ENCODE data around the gene SRRM3.
A peak's percentile ranks its signal among the peaks of the same experiment; 100 is the strongest.
"Not testable (repeated sequence)": the region's sequence is repeated elsewhere in the genome, so short reads cannot be mapped to it uniquely, and the experiment has no call there.

SRRM3 gene

DNA sequence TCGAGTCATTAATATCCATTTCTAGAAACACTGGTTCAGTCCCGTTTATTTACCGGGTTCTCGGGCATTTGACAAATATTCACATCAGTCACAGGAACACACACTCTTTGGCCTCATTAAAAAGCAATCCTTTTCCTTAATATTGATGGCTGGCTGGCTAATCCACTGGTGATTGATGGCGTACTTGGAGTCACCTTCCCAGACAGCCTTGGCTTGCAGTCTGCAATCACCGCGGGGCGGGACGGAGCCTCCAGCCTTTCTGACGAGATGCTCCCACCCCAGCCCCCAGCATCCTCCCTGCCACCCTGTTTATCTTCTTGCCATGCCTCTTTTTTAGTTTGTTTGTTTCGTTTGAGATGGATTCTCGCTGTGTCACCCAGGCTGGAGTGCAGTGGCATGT is 36.6 kb downstream of the SRRM3 start:
- Histone ChIP-seq H3K4ac (ENCODE audit: low read length) (no peak overlapping the region), H3K18ac (ENCODE audit: low read length) (no peak overlapping the region), H2BK5ac (ENCODE audit: low read length) (no peak overlapping the region), H2AK5ac (ENCODE audit: low read depth, low read length) (no peak overlapping the region), H3K27me3 (ENCODE audit: control insufficient read depth in 3 of 3, insufficient read depth in 3 of 3, low read depth in 1 of 3, low read length in 3 of 3) (no peaks in the 10 kb centered on the region), H2BK120ac (ENCODE audit: low read depth, low read length) (no peak overlapping the region), H3K4me2 (ENCODE audit: insufficient read depth, low read length, poor library complexity, severe bottlenecking) (no peak overlapping the region), H3K9me3 (replicated peaks in 1 of 2; ENCODE audit: control insufficient read depth in 2 of 2, insufficient read depth in 1 of 2, low read depth in 1 of 2, low read length in 2 of 2) (no peaks in the 10 kb centered on the region), H3K14ac (ENCODE audit: low read length) (no peak overlapping the region), H2BK15ac (ENCODE audit: low read length) (no peak overlapping the region), H3K4me1 (ENCODE audit: control insufficient read depth in 2 of 2, insufficient read depth in 1 of 2, low read depth in 1 of 2, low read length in 2 of 2) (peaks cover 11 to 15% of the 10 kb centered on the region in 2 donors), H3K79me1 (ENCODE audit: low read depth, low read length) (no peaks in the 10 kb centered on the region), H2BK12ac (ENCODE audit: low read length) (no peak overlapping the region), H3K36me3 (replicated peaks in 1 of 2; ENCODE audit: control insufficient read depth in 2 of 2, insufficient read depth in 2 of 2, low read length in 2 of 2) (no peaks in the 10 kb centered on the region), H2AFZ (ENCODE audit: low read length) (no peak overlapping the region), H3K4me3 (ENCODE audit: low read length in 2 of 2) (no peak overlapping the region), H3K27ac (replicated peaks; ENCODE audit: low read length) (no peak overlapping the region), H4K8ac (ENCODE audit: low read depth, low read length) (no peak overlapping the region), H4K91ac (ENCODE audit: low read depth, low read length, poor library complexity) (no peak overlapping the region), H3K9ac (ENCODE audit: low read depth, low read length, poor library complexity) (no peak overlapping the region), H3K23ac (ENCODE audit: low read depth, low read length, poor library complexity) (no peak overlapping the region)
- no peak for DNase-seq (ENCODE audit: low spot score)
- no CpG with 5 or more reads among the region's 12 CpGs for WGBS, 2 donors (ENCODE audit: extremely low coverage in 2 of 2, insufficient read length in 2 of 2, insufficient replicate concordance in 1 of 2)

DNA sequence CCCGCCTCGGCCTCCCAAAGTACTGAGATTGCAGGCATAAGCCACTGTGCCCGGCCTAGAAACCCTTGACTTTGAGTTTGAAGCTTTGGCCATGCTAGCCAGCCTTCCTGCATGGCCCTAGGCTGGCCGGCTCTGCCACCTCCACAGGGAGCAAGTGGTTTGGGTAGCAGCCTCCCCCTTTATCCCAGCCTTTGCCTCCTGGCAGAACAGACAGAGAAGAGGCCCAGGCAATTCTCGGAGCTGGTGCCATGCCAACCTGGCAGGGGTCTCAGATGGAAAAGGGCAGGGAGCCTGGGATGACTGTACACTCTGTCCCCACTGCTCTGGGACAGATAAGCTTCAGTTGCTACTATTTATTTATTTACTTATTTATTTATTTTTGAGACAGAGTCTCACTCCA is 39.4 kb downstream of the SRRM3 start:
- H2BK15ac ChIP-seq (ENCODE audit: low read length) = no peak overlapping the region
- no peak overlapping the region for H3K4me2 ChIP-seq (ENCODE audit: insufficient read depth, low read length, poor library complexity, severe bottlenecking)
- no peak overlapping the region for H3K23ac ChIP-seq (ENCODE audit: low read depth, low read length, poor library complexity)
- no peak overlapping the region for H3K27ac ChIP-seq (replicated peaks; ENCODE audit: low read length)
- no peak overlapping the region for H4K8ac ChIP-seq (ENCODE audit: low read depth, low read length)
- no peak overlapping the region for H3K4me3 ChIP-seq (ENCODE audit: low read length in 2 of 2)
- H2BK120ac ChIP-seq (ENCODE audit: low read depth, low read length) = no peak overlapping the region
- H3K14ac ChIP-seq (ENCODE audit: low read length) = peak overlapping the region; percentile 38
- peak overlapping the region; percentile 38 for H3K18ac ChIP-seq (ENCODE audit: low read length)
- H2AK5ac ChIP-seq (ENCODE audit: low read depth, low read length) = no peak overlapping the region
- WGBS, 2 donors (ENCODE audit: extremely low coverage in 2 of 2, insufficient read length in 2 of 2, insufficient replicate concordance in 1 of 2) = no CpG with 5 or more reads among the region's 5 CpGs
- no peak overlapping the region for H3K9ac ChIP-seq (ENCODE audit: low read depth, low read length, poor library complexity)
- H2BK12ac ChIP-seq (ENCODE audit: low read length) = no peak overlapping the region
- no peak overlapping the region for H2AFZ ChIP-seq (ENCODE audit: low read length)
- H3K4ac ChIP-seq (ENCODE audit: low read length) = no peak overlapping the region
- no peaks in the 10 kb centered on the region for H3K4me1 ChIP-seq (ENCODE audit: control insufficient read depth in 2 of 2, insufficient read depth in 1 of 2, low read depth in 1 of 2, low read length in 2 of 2)
- H3K36me3 ChIP-seq (replicated peaks in 1 of 2; ENCODE audit: control insufficient read depth in 2 of 2, insufficient read depth in 2 of 2, low read length in 2 of 2) = no peaks in the 10 kb centered on the region
- no peak overlapping the region for H2BK5ac ChIP-seq (ENCODE audit: low read length)
- H3K9me3 ChIP-seq (replicated peaks in 1 of 2; ENCODE audit: control insufficient read depth in 2 of 2, insufficient read depth in 1 of 2, low read depth in 1 of 2, low read length in 2 of 2) = no peaks in the 10 kb centered on the region
- H4K91ac ChIP-seq (ENCODE audit: low read depth, low read length, poor library complexity) = no peak overlapping the region
- H3K27me3 ChIP-seq (ENCODE audit: control insufficient read depth in 3 of 3, insufficient read depth in 3 of 3, low read depth in 1 of 3, low read length in 3 of 3) = no peaks in the 10 kb centered on the region
- H3K79me1 ChIP-seq (ENCODE audit: low read depth, low read length) = no peaks in the 10 kb centered on the region
- DNase-seq (ENCODE audit: low spot score) = no peak

DNA sequence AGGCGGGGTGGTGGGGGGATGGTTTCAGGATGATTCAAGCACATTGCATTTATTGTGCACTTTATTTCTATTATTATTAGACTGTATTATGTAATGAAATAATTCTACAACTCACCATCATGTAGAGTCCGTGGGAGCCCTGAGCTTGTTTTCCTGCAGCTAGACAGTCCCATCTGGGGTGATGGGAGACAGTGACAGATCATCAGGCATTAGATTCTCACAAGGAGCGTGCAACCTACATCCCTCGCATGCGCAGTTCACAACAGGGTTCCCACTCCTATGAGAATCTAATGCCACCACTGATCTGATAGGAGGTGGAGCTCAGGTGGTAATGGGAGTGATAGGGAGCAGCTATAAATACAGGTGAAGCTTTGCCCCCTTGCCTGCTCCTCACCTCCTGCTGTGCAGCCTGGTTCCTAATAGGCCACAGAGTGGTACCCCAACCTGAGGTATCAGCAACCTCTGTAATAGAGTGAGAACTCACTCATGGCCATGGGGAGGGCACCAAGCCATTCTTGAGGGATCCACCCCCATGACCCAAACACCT is 40.9 kb downstream of the SRRM3 start:
- H3K23ac ChIP-seq (ENCODE audit: low read depth, low read length, poor library complexity); DNase-seq (ENCODE audit: low spot score); H3K18ac ChIP-seq (ENCODE audit: low read length); H2AFZ ChIP-seq (ENCODE audit: low read length); H3K27ac ChIP-seq (replicated peaks; ENCODE audit: low read length); H4K8ac ChIP-seq (ENCODE audit: low read depth, low read length); H3K4me2 ChIP-seq (ENCODE audit: insufficient read depth, low read length, poor library complexity, severe bottlenecking); H2BK15ac ChIP-seq (ENCODE audit: low read length); H3K27me3 ChIP-seq (ENCODE audit: control insufficient read depth in 3 of 3, insufficient read depth in 3 of 3, low read depth in 1 of 3, low read length in 3 of 3); H3K36me3 ChIP-seq (replicated peaks in 1 of 2; ENCODE audit: control insufficient read depth in 2 of 2, insufficient read depth in 2 of 2, low read length in 2 of 2); H2AK5ac ChIP-seq (ENCODE audit: low read depth, low read length); H3K4ac ChIP-seq (ENCODE audit: low read length); H2BK120ac ChIP-seq (ENCODE audit: low read depth, low read length); H3K9ac ChIP-seq (ENCODE audit: low read depth, low read length, poor library complexity); H3K14ac ChIP-seq (ENCODE audit: low read length); H2BK5ac ChIP-seq (ENCODE audit: low read length); H3K79me1 ChIP-seq (ENCODE audit: low read depth, low read length); H3K4me1 ChIP-seq (ENCODE audit: control insufficient read depth in 2 of 2, insufficient read depth in 1 of 2, low read depth in 1 of 2, low read length in 2 of 2); H3K9me3 ChIP-seq (replicated peaks in 1 of 2; ENCODE audit: control insufficient read depth in 2 of 2, insufficient read depth in 1 of 2, low read depth in 1 of 2, low read length in 2 of 2); H4K91ac ChIP-seq (ENCODE audit: low read depth, low read length, poor library complexity); H3K4me3 ChIP-seq (ENCODE audit: low read length in 2 of 2); H2BK12ac ChIP-seq (ENCODE audit: low read length): not testable (repeated sequence)
- no CpG with 5 or more reads among the region's 5 CpGs for WGBS, 2 donors (ENCODE audit: extremely low coverage in 2 of 2, insufficient read length in 2 of 2, insufficient replicate concordance in 1 of 2)

DNA sequence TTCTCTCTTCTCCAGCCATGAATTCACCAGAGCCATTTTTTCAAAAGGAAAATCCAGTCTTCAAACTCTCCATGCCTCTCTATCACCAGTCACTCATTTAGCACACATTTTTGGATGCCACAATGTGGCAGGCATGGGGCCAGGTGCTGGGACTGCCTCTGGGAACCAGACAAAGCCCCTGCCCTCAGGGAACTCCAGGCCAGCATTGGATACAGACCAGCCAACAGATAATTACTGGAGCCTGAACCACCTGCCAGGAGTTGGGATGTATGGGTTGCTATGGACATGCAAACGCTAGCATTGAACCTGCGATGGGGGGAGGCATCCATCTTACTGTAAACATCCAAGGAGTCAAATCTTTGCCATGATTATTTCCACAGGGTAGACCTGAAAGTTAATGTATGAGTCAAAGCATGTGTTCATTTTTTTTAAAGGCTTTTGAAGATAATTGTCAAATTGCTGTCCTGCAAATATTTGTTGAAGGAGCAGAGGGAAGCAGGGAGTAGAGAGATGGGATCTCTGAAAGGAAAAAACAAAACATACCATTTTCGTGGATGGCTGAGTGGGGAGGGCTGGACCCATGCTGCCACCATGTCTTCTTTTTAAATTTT is 43.2 kb downstream of the SRRM3 start:
- Histone ChIP-seq H3K79me1 (ENCODE audit: low read depth, low read length) (no peaks in the 10 kb centered on the region), H4K8ac (ENCODE audit: low read depth, low read length) (no peak overlapping the region), H3K9me3 (replicated peaks in 1 of 2; ENCODE audit: control insufficient read depth in 2 of 2, insufficient read depth in 1 of 2, low read depth in 1 of 2, low read length in 2 of 2) (no peaks in the 10 kb centered on the region), H3K18ac (ENCODE audit: low read length) (no peak overlapping the region), H3K27me3 (ENCODE audit: control insufficient read depth in 3 of 3, insufficient read depth in 3 of 3, low read depth in 1 of 3, low read length in 3 of 3) (no peaks in the 10 kb centered on the region), H2AFZ (ENCODE audit: low read length) (no peak overlapping the region), H3K4me2 (ENCODE audit: insufficient read depth, low read length, poor library complexity, severe bottlenecking) (no peak overlapping the region), H2BK12ac (ENCODE audit: low read length) (no peak overlapping the region), H3K4me1 (ENCODE audit: control insufficient read depth in 2 of 2, insufficient read depth in 1 of 2, low read depth in 1 of 2, low read length in 2 of 2) (no peaks in the 10 kb centered on the region), H2AK5ac (ENCODE audit: low read depth, low read length) (no peak overlapping the region), H2BK15ac (ENCODE audit: low read length) (no peak overlapping the region), H3K14ac (ENCODE audit: low read length) (no peak overlapping the region), H3K23ac (ENCODE audit: low read depth, low read length, poor library complexity) (no peak overlapping the region), H3K4me3 (ENCODE audit: low read length in 2 of 2) (no peak overlapping the region), H2BK5ac (ENCODE audit: low read length) (no peak overlapping the region), H3K27ac (replicated peaks; ENCODE audit: low read length) (no peak overlapping the region), H3K9ac (ENCODE audit: low read depth, low read length, poor library complexity) (no peak overlapping the region), H4K91ac (ENCODE audit: low read depth, low read length, poor library complexity) (no peak overlapping the region), H3K4ac (ENCODE audit: low read length) (no peak overlapping the region), H3K36me3 (replicated peaks in 1 of 2; ENCODE audit: control insufficient read depth in 2 of 2, insufficient read depth in 2 of 2, low read length in 2 of 2) (no peaks in the 10 kb centered on the region), H2BK120ac (ENCODE audit: low read depth, low read length) (no peak overlapping the region)
- no CpG with 5 or more reads among the region's 3 CpGs for WGBS, 2 donors (ENCODE audit: extremely low coverage in 2 of 2, insufficient read length in 2 of 2, insufficient replicate concordance in 1 of 2)
- DNase-seq (ENCODE audit: low spot score) = no peak
